Nucleus accumbens (tissue), 56 donors: ENCODE data around the gene RAPGEF4.

Experiments used
- DNase-seq, 56 donors: peaks; one replicate each; lab custom pipeline; 2025; lab: John Stamatoyannopoulos, UW

RAPGEF4 gene

GRCh38 chr2:172855588-172855987, 119.9 kb downstream of the RAPGEF4 start:
- no peak for DNase-seq

- no peak for DNase-seq
Measured at GRCh38 chr2:172856606-172857005, 121.0 kb downstream of the RAPGEF4 start.

GRCh38 chr2:172858473-172858745, 122.8 kb downstream of the RAPGEF4 start:
- DNase-seq: no peak

- DNase-seq: peak in 11 of 56 donors; percentile 6 to 38 (median 19)
Measured at GRCh38 chr2:172859581-172860335, 124.1 kb downstream of the RAPGEF4 start.

GRCh38 chr2:172860336-172860707, 124.7 kb downstream of the RAPGEF4 start:
- no peak for DNase-seq

- DNase-seq: no peak
Measured at GRCh38 chr2:172861098-172861497, 125.5 kb downstream of the RAPGEF4 start.

GRCh38 chr2:172861656-172862476, 126.2 kb downstream of the RAPGEF4 start:
- no peak for DNase-seq

- DNase-seq: no peak
Measured at GRCh38 chr2:172863341-172863740, 127.7 kb downstream of the RAPGEF4 start.

GRCh38 chr2:172864182-172864581, 128.5 kb downstream of the RAPGEF4 start:
- peak in 25 of 56 donors; percentile 5 to 63 (median 25) for DNase-seq

GRCh38 chr2:172865422-172865821, 129.8 kb downstream of the RAPGEF4 start:
- DNase-seq: no peak

- no peak for DNase-seq
Measured at GRCh38 chr2:172869861-172870260, 134.2 kb downstream of the RAPGEF4 start.

GRCh38 chr2:172870396-172870795, 134.8 kb downstream of the RAPGEF4 start:
- no peak for DNase-seq

GRCh38 chr2:172877826-172878225, 142.2 kb downstream of the RAPGEF4 start:
- peak in 16 of 56 donors; percentile 1 to 72 (median 47) for DNase-seq

- no peak for DNase-seq
Measured at GRCh38 chr2:172878260-172878659, 142.6 kb downstream of the RAPGEF4 start.

- DNase-seq: no peak
Measured at GRCh38 chr2:172884336-172884735, 148.7 kb downstream of the RAPGEF4 start.

GRCh38 chr2:172885996-172886395, 150.4 kb downstream of the RAPGEF4 start:
- DNase-seq: no peak

- no peak for DNase-seq
Measured at GRCh38 chr2:172887280-172887679, 151.6 kb downstream of the RAPGEF4 start.

- peak in 1 of 56 donors; percentile 1 for DNase-seq
Measured at GRCh38 chr2:172888714-172889669, 153.3 kb downstream of the RAPGEF4 start.

- no peak for DNase-seq
Measured at GRCh38 chr2:172889768-172890430, 154.3 kb downstream of the RAPGEF4 start.

GRCh38 chr2:172893111-172893510, 157.5 kb downstream of the RAPGEF4 start:
- no peak for DNase-seq
